Sigmoid colon (tissue), 7 donors: Measurements from ENCODE around the gene NKX6-2. TPM values are rescaled to one million over a fixed set of nuclear protein-coding genes. Genes with fewer than 3 reads are reported as not detected.

ENCODE experiments used
- DNase-seq: peaks from one replicate; pipeline ENCODE4 v3.0.0-alpha.2; 2019
- H3K27ac ChIP-seq, 4 donors: fragments of 200-600 bp; sonication (generic); one replicate each; pipeline ENCODE4 v1.5.1; 2016 to 2019; ENCODE audit warnings: mild to moderate bottlenecking in 1 of 4
- H3K27me3 ChIP-seq, 3 donors: fragments of 200-600 bp; sonication (generic); one replicate each; pipeline ENCODE4 v1.5.1; 2019; ENCODE audit warnings: mild to moderate bottlenecking in 1 of 3
- H3K36me3 ChIP-seq, 4 donors: fragments of 200-600 bp; sonication (generic); one replicate each; pipeline ENCODE4 v1.5.1; 2016 to 2019
- H3K4me1 ChIP-seq, 4 donors: fragments of 200-600 bp; sonication (generic); one replicate each; pipeline ENCODE4 v1.5.1; 2017 to 2019
- H3K4me3 ChIP-seq, 4 donors: fragments of 200-600 bp; sonication (generic); one replicate each; pipeline ENCODE4 v1.5.1; 2017 to 2019; ENCODE audit warnings: mild to moderate bottlenecking in 2 of 4, moderate library complexity in 1 of 4
- H3K9me3 ChIP-seq, 4 donors: fragments of 200-600 bp in 3 of 4; sonication (generic) in 3 of 4; one replicate each; pipeline versions ENCODE4 v1.5.1 to v1.6.1; 2013 to 2019
- CTCF ChIP-seq, 4 experiments: fragments of 450-650 bp in 3 of 4; fragments of 200-600 bp in 1 of 4; IDR thresholded peaks; one replicate each; pipeline ENCODE4 v1.5.1; 2016 to 2019; ENCODE audit warnings: antibody characterized with exemption in 4 of 4, mild to moderate bottlenecking in 3 of 4, moderate library complexity in 2 of 4
- EP300 ChIP-seq, 4 donors: sonication (generic); formaldehyde crosslinking; IDR thresholded peaks; one replicate each; pipeline ENCODE4 v1.6.1; 2017; ENCODE audit warnings: antibody characterized with exemption in 4 of 4
- POLR2A ChIP-seq, 2 donors: fragments of 450-650 bp; IDR thresholded peaks; one replicate each; pipeline ENCODE4 v1.6.1; 2016; ENCODE audit warnings: antibody characterized with exemption in 2 of 2, mild to moderate bottlenecking in 2 of 2, moderate library complexity in 2 of 2
- POLR2AphosphoS5 ChIP-seq, 4 donors: sonication (generic); formaldehyde crosslinking; IDR thresholded peaks; one replicate each; pipeline ENCODE4 v1.6.1; 2017; ENCODE audit warnings: antibody characterized with exemption in 4 of 4
- WGBS, 2 donors: extraction: QIAGEN DNeasy Blood & Tissue Kit; methylation state at CpG; one replicate each; pipeline ENCODE4 v1.1.7; 2013; 5-methylcytosine and 5-hydroxymethylcytosine counted together
- intact Hi-C: fragments of 100-400 bp; cut with DNase I; formaldehyde crosslinking; loops from one replicate; pipeline ENCODE4 v1.15.1; 2023
- polyA plus RNA-seq, 3 donors: library from polyadenylated mRNA; stranded (reverse); fragments of 200-250 nt; gene quantifications; one replicate each; pipeline ENCODE4 v1.2.3, GENCODE V29; 2013
- total RNA-seq, 4 donors: library from RNA; depleted of rRNA; stranded (reverse); fragments of >200 nt; gene quantifications; one replicate each; pipeline ENCODE4 v1.1.0, GENCODE V29; 2016
- donor health status: healthy with polysubstance abuse.
- donor health status: Bipolar disorder and iron deficiency.
- donor health status: healthy.

Gene NKX6-2
- total and polyA plus RNA-seq, 7 donors, result 0.01 to 0.60 TPM; not detected in 5

- Histone ChIP-seq H3K4me1 (peaks cover 0 to 18% (median 14%) of the 10 kb centered on the region in 4 donors), H3K9me3 (no peaks in the 10 kb centered on the region), H3K4me3 (no peak overlapping the region), H3K36me3 (peaks cover 14 to 56% (median 29%) of the 10 kb centered on the region in 4 donors), H3K27ac (no peak overlapping the region), H3K27me3 (no peaks in the 10 kb centered on the region)
- no peak for DNase-seq
- 95% methylated on average over 14 of the region's 14 CpGs for WGBS, 2 donors
- no peak for TF ChIP-seq EP300 (IDR thresholded peaks at IDR 0.05)
- no peak for TF ChIP-seq POLR2A (IDR thresholded peaks at IDR 0.05)
- no peak for TF ChIP-seq CTCF (IDR thresholded peaks at IDR 0.05)
- no peak for TF ChIP-seq POLR2AphosphoS5 (IDR thresholded peaks at IDR 0.05)
- intact Hi-C loops, result no loop called here
Measured at GRCh38 chr10:132750936-132751335, 35.0 kb downstream of the NKX6-2 start.

- no peak overlapping the region for H3K4me3 ChIP-seq
- no peaks in the 10 kb centered on the region for H3K27me3 ChIP-seq
- DNase-seq, result no peak
- H3K36me3 ChIP-seq, result peaks cover 14 to 43% (median 23%) of the 10 kb centered on the region in 4 donors
- 90 to 96% methylated on average over 22 of the region's 22 CpGs for WGBS, 2 donors
- intact Hi-C loops, result loop anchor here (10.0 kb wide), 1 partner anchor 95 kb away; no protein-coding TSS in a partner anchor
- H3K9me3 ChIP-seq, result no peaks in the 10 kb centered on the region
- no peak overlapping the region for H3K27ac ChIP-seq
- peaks cover 0 to 23% (median 19%) of the 10 kb centered on the region in 4 donors for H3K4me1 ChIP-seq
- no peak for TF ChIP-seq POLR2A (IDR thresholded peaks at IDR 0.05)
- no peak for TF ChIP-seq POLR2AphosphoS5 (IDR thresholded peaks at IDR 0.05)
- no peak for TF ChIP-seq EP300 (IDR thresholded peaks at IDR 0.05)
- TF ChIP-seq CTCF (IDR thresholded peaks at IDR 0.05), result no peak
Measured at GRCh38 chr10:132749371-132749795, 36.6 kb downstream of the NKX6-2 start.

- Histone ChIP-seq H3K9me3 (no peaks in the 10 kb centered on the region), H3K36me3 (peaks cover 12 to 37% (median 19%) of the 10 kb centered on the region in 4 donors), H3K27ac (no peak overlapping the region), H3K4me1 (peaks cover 0 to 23% (median 19%) of the 10 kb centered on the region in 4 donors), H3K27me3 (no peaks in the 10 kb centered on the region), H3K4me3 (no peak overlapping the region)
- no peak for DNase-seq
- TF ChIP-seq POLR2AphosphoS5 (IDR thresholded peaks at IDR 0.05) (no peak), CTCF (IDR thresholded peaks at IDR 0.05) (no peak), EP300 (IDR thresholded peaks at IDR 0.05) (no peak), POLR2A (IDR thresholded peaks at IDR 0.05) (no peak)
- intact Hi-C loops, result loop anchor here (10.0 kb wide), 1 partner anchor 94 kb away; no protein-coding TSS in a partner anchor
- 93 to 95% methylated on average over 36 of the region's 36 CpGs for WGBS, 2 donors
Measured at GRCh38 chr10:132748545-132749370, 37.2 kb downstream of the NKX6-2 start.

GRCh38 chr10:132748135-132748534, 37.8 kb downstream of the NKX6-2 start:
- Histone ChIP-seq H3K27me3 (no peaks in the 10 kb centered on the region), H3K4me3 (no peak overlapping the region), H3K4me1 (peaks cover 0 to 23% (median 19%) of the 10 kb centered on the region in 4 donors), H3K27ac (no peak overlapping the region), H3K36me3 (peaks cover 12 to 31% (median 18%) of the 10 kb centered on the region in 4 donors), H3K9me3 (no peaks in the 10 kb centered on the region)
- DNase-seq, result no peak
- WGBS, 2 donors, result 92 to 94% methylated on average over 15 of the region's 15 CpGs
- intact Hi-C loops, result loop anchor here (10.0 kb wide), 1 partner anchor 93 kb away; no protein-coding TSS in a partner anchor
- TF ChIP-seq POLR2AphosphoS5 (IDR thresholded peaks at IDR 0.05) (no peak), POLR2A (IDR thresholded peaks at IDR 0.05) (no peak), CTCF (IDR thresholded peaks at IDR 0.05) (no peak), EP300 (IDR thresholded peaks at IDR 0.05) (no peak)
